HCT116 (cell line): Measurements from ENCODE around the gene GPAM. TPM values are rescaled to one million over a fixed set of nuclear protein-coding genes. Genes with fewer than 3 reads are reported as not detected.

Source experiments
- ATAC-seq: fragments of 200-7000 bp; cut with Tn5 transposase; 2 replicates; pipeline ENCODE4 v1.9.1; 2020; ENCODE audit warnings: mild to moderate bottlenecking, moderate library complexity
- BruUV-seq: library from RNA; stranded (reverse); fragments of 400-500 nt; replicated peaks from 2 replicates; lab custom pipeline; 2021; lab: Mats Ljungman, UMichigan
- CTCF ChIA-PET: fragments of 300-600 bp; sonication (Branson Sonifier 250); formaldehyde crosslinking; loops from one replicate; lab custom pipeline; 2021; ENCODE audit warnings: antibody characterized with exemption; lab: Charles Lee
- POLR2A ChIA-PET: fragments of 300-600, 350-600 bp; sonication (Branson Sonifier 250); formaldehyde crosslinking; loops from one replicate; lab custom pipeline; 2021; ENCODE audit warnings: antibody characterized with exemption; lab: Charles Lee
- RAD21 ChIA-PET, 2 experiments: fragments of 300-600 bp; sonication (Branson Sonifier 250); formaldehyde crosslinking; loops; one replicate each; lab custom pipeline; 2023; ENCODE audit warnings: low total read pairs in 2 of 2; ENCODE audit not compliant: uncharacterized antibody in 2 of 2, unreplicated experiment in 2 of 2, low non-redundant PET in 1 of 2; lab: Charles Lee
- DNase-seq: peaks from one replicate; pipeline ENCODE4 v3.0.0-alpha.2; 2010; ENCODE audit warnings: low read depth, low spot score
- H2AFZ ChIP-seq: fragments of 200-600 bp; shearing (Covaris generic), sonication (generic); 2 replicates; pipeline ENCODE4 v1.6.1; 2017; ENCODE audit warnings: low read depth, mixed run types, mixed read lengths, antibody characterized with exemption, low read length; ENCODE audit not compliant: poor library complexity, severe bottlenecking
- H3K27ac ChIP-seq: 2 replicates; pipeline ENCODE4 v1.5.1; 2012; ENCODE audit warnings: low read depth, low read length
- H3K27me3 ChIP-seq: fragments of 200-600 bp; sonication (generic); 2 replicates; pipeline ENCODE4 v1.6.1; 2016; ENCODE audit warnings: mixed run types, low read length, mixed read lengths; ENCODE audit not compliant: insufficient read depth
- H3K36me3 ChIP-seq, 2 experiments: fragments of 200-500 bp in 1 of 2; fragments of 200-600 bp in 1 of 2; sonication (Bioruptor generic) in 1 of 2; sonication (generic) in 1 of 2; 2 replicates each; pipeline versions ENCODE4 v1.5.1 to v1.6.1; 2014 to 2016; ENCODE audit warnings: low read length in 2 of 2, inconsistent platforms in 1 of 2, mixed read lengths in 1 of 2, mixed run types in 1 of 2; ENCODE audit not compliant: insufficient read depth in 2 of 2, control insufficient read depth in 1 of 2
- H3K4me1 ChIP-seq, 2 experiments: fragments of 200-600 bp in 1 of 2; sonication (generic) in 1 of 2; 2 replicates each; pipeline versions ENCODE4 v1.5.1 to v1.6.1; 2012 to 2017; ENCODE audit warnings: low read length in 2 of 2, inconsistent platforms in 1 of 2, mild to moderate bottlenecking in 1 of 2, mixed read lengths in 1 of 2, mixed run types in 1 of 2, moderate library complexity in 1 of 2; ENCODE audit not compliant: insufficient read depth in 2 of 2, control insufficient read depth in 1 of 2
- H3K4me2 ChIP-seq: fragments of 200-600 bp; sonication (generic); 2 replicates; pipeline ENCODE4 v1.6.1; 2017; ENCODE audit warnings: mixed run types, low read length, mixed read lengths
- H3K4me3 ChIP-seq, 2 experiments: fragments of 200-600 bp in 1 of 2; sonication (generic) in 1 of 2; replicated peaks in 1 of 2; 2 replicates each; pipeline ENCODE4 v1.5.1; 2011 to 2016; ENCODE audit warnings: low read length in 2 of 2, control low read depth in 1 of 2, low read depth in 1 of 2, mild to moderate bottlenecking in 1 of 2, mixed read lengths in 1 of 2, mixed run types in 1 of 2
- H3K79me2 ChIP-seq: fragments of 200-600 bp; sonication (generic); 2 replicates; pipeline ENCODE4 v1.6.1; 2017; ENCODE audit warnings: mild to moderate bottlenecking, mixed run types, low read length, moderate library complexity, mixed read lengths; ENCODE audit not compliant: insufficient read depth
- H3K9ac ChIP-seq: fragments of 200-600 bp; sonication (generic); 2 replicates; pipeline ENCODE4 v1.6.1; 2016; ENCODE audit warnings: low read length, mixed read lengths
- H3K9me2 ChIP-seq: fragments of 200-600 bp; sonication (generic), shearing (Covaris generic); 2 replicates; pipeline ENCODE4 v1.6.1; 2017; ENCODE audit warnings: mixed run types, mild to moderate bottlenecking, moderate library complexity; ENCODE audit not compliant: insufficient read depth
- H3K9me3 ChIP-seq, 2 experiments: fragments of 200-500 bp in 1 of 2; fragments of 200-600 bp in 1 of 2; sonication (Bioruptor generic) in 1 of 2; sonication (generic) in 1 of 2; 2 replicates each; pipeline ENCODE4 v1.6.1; 2014 to 2017; ENCODE audit warnings: low read length in 2 of 2, mixed read lengths in 2 of 2, inconsistent platforms in 1 of 2, low read depth in 1 of 2, mild to moderate bottlenecking in 1 of 2, mixed run types in 1 of 2, moderate library complexity in 1 of 2; ENCODE audit not compliant: control insufficient read depth in 1 of 2, insufficient read depth in 1 of 2
- H4K20me1 ChIP-seq: fragments of 200-600 bp; sonication (generic), shearing (Covaris generic); 2 replicates; pipeline ENCODE4 v1.6.1; 2017; ENCODE audit warnings: mixed run types, mild to moderate bottlenecking, moderate library complexity; ENCODE audit not compliant: insufficient read depth
- ATF3 ChIP-seq: IDR thresholded peaks from 2 replicates; pipeline ENCODE4 v1.6.1; 2012
- CBX3 ChIP-seq: IDR thresholded peaks from 2 replicates; pipeline ENCODE4 v1.6.1; 2012; ENCODE audit warnings: low read depth
- ELF1 ChIP-seq: IDR thresholded peaks from 2 replicates; pipeline ENCODE4 v1.6.1; 2012; ENCODE audit warnings: low read depth, borderline replicate concordance
- EZH2 ChIP-seq: fragments of 200-600 bp; sonication (generic); IDR thresholded peaks from 2 replicates; pipeline ENCODE4 v1.6.1; 2017; ENCODE audit warnings: antibody characterized with exemption, mixed run types
- EZH2phosphoT487 ChIP-seq: fragments of 200-600 bp; IDR thresholded peaks from 2 replicates; pipeline ENCODE4 v1.6.1; 2018; ENCODE audit warnings: antibody characterized with exemption, borderline replicate concordance
- FOSL1 ChIP-seq: IDR thresholded peaks from 2 replicates; pipeline ENCODE4 v1.6.1; 2012; ENCODE audit warnings: low read depth
- POLR2AphosphoS5 ChIP-seq: IDR thresholded peaks from 2 replicates; pipeline ENCODE4 v1.6.1; 2011; ENCODE audit warnings: mild to moderate bottlenecking, low read depth, low read length, moderate library complexity
- SIN3A ChIP-seq: IDR thresholded peaks from 2 replicates; pipeline ENCODE4 v1.6.1; 2012; ENCODE audit warnings: low read depth
- YY1 ChIP-seq: IDR thresholded peaks from 2 replicates; pipeline ENCODE4 v1.6.1; 2011; ENCODE audit warnings: low read length, low read depth, moderate library complexity, mild to moderate bottlenecking; ENCODE audit not compliant: insufficient replicate concordance; ENCODE audit errors: extremely low read depth
- intact Hi-C: fragments of 100-400 bp; cut with micrococcal nuclease; formaldehyde crosslinking; loops from 2 replicates; pipeline ENCODE4 v1.10.0; 2022
- total RNA-seq: library from RNA; stranded (reverse); gene quantifications from one replicate; pipeline ENCODE4 v1.2.1, GENCODE V29; 2021; ENCODE audit not compliant: unreplicated experiment

Gene GPAM
- total RNA-seq, 1 experiment from 2014 or later: 19.3 TPM

DNA sequence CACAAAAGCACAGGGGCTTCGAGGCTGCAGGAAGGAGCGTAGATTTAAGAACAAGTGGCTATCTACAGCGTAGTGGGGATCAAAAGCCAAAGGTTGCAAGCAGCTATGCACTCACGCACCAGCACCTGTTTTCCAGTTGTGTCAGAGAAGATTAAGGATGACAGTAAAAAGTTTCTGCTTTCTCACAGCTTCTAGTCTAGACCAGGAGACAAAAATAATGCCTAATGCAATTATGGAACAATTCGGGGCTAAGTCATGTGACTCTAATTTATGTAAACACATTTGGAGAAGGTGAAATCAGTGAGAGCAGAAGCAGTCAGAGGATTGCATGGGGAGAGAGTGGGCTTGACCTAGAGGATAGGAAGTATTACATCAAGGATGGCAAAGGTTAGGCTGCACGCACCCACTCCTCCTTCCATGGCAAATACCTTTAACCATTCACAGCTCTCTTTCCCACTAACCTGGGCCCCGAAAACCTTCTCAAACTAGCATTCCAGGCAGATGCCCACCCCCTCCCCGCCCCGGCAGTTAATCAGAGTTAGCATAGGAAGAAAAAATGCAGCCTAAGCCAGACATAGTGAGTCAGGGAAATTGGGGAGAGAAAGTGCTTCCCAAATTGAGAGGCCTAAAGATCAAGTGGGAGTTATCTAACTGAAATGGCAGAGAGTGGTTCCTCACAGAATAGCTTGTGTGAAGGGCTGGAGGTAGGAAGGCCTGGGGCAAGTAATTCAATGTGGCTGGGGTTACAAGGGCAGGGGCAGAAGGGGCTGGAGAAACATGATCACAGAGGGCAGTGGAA lies 48.2 kb upstream of the GPAM start:
- Histone ChIP-seq H3K9ac (no peak overlapping the region), H3K4me2 (no peak overlapping the region), H4K20me1 (no peaks in the 10 kb centered on the region), H3K4me1 (peaks cover 0 to 13% of the 10 kb centered on the region in 2 experiments; a peak in 1 of 4 replicates), H3K4me3 (no peak overlapping the region), H3K79me2 (no peaks in the 10 kb centered on the region), H2AFZ (no peak overlapping the region), H3K27ac (no peak overlapping the region), H3K36me3 (no peaks in the 10 kb centered on the region), H3K9me2 (no peaks in the 10 kb centered on the region), H3K27me3 (no peaks in the 10 kb centered on the region), H3K9me3 (no peaks in the 10 kb centered on the region)
- CTCF ChIA-PET: interaction anchor here (1.6 kb wide), 1 partner anchor 94 kb away, joined by 4 read pairs; no protein-coding TSS in a partner anchor
- intact Hi-C loops: no loop called here
- RAD21 ChIA-PET: no interaction called here
- POLR2A ChIA-PET: no interaction called here
- no peak for TF ChIP-seq CBX3
- TF ChIP-seq YY1: no peak
- TF ChIP-seq POLR2AphosphoS5: no peak
- TF ChIP-seq FOSL1: no peak
- TF ChIP-seq ELF1: no peak
- TF ChIP-seq SIN3A: no peak
- no peak for TF ChIP-seq EZH2
- TF ChIP-seq ATF3: no peak
- TF ChIP-seq EZH2phosphoT487: no peak
- no TSS peak for BruUV-seq
- no peak for DNase-seq
- no peak for ATAC-seq
